ENCODE data around the gene SESTD1. TPM values are rescaled to one million over a fixed set of nuclear protein-coding genes. Genes with fewer than 3 reads are reported as not detected.

The SESTD1 gene
- total and polyA plus RNA-seq, 2 of the 4 experiments (the other 2 are of a cell fraction) = 8.4 to 12.7 TPM

DNA sequence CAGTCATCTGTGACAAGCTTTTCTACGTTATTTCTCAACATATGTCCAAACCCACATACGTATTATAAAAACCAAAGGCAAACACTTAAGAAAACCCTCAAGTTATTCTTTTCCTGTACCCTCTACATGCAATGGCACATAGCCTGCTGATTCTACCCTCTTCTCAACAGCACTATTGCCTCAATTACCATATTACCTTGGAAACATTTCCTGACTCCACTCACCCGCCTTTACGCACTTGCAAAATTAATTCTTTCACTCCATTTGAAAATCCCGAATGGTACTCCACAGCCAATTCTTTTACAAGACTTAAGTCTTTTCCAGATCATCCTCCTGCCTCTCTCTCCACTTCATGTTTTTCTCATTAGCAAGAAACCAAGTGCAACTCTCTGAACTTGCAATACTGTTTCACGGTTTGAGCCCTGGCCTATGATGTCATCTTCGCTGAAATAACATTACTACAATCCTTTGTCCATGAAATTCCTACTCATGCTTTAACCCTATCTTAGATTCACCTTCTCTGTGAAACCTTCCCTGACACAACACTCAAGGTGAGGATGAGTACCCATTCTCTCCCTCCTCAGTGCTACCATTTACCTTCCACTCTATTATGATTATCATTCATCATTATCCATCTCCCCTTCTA lies 29.0 kb downstream of the SESTD1 start:
- Histone ChIP-seq H3K56ac (ENCODE audit: extremely low read depth, insufficient read depth, low read length) (no peak overlapping the region), H3K23ac (ENCODE audit: low read depth, low read length) (no peak overlapping the region), H3K27ac (ENCODE audit: insufficient read depth, low read length) (no peak overlapping the region), H3K9me3 (ENCODE audit: control insufficient read depth, insufficient read depth, low read length) (no peaks in the 10 kb centered on the region), H2BK20ac (ENCODE audit: low read depth, low read length) (no peak overlapping the region), H3K79me1 (ENCODE audit: low read depth in 1 of 2, low read length in 2 of 2) (peaks cover 18 to 43% of the 10 kb centered on the region in 2 experiments), H3K9me1 (ENCODE audit: insufficient read depth, low read length) (peaks cover 5% of the 10 kb centered on the region), H2AFZ (replicated peaks; ENCODE audit: low read length, poor library complexity) (no peak overlapping the region), H3K18ac (ENCODE audit: low read depth, low read length) (no peak overlapping the region), H3K4me2 (ENCODE audit: low read depth, low read length) (no peak overlapping the region), H2AK5ac (ENCODE audit: low read depth, low read length) (no peak overlapping the region), H3K4me3 (ENCODE audit: insufficient read depth, low read depth, low read length) (no peak overlapping the region), H3K4ac (ENCODE audit: low read depth, low read length) (no peak overlapping the region), H3K4me1 (ENCODE audit: control insufficient read depth, insufficient read depth, low read length) (peaks cover 2% of the 10 kb centered on the region), H3K9ac (ENCODE audit: low read depth, low read length) (no peak overlapping the region), H2BK15ac (ENCODE audit: low read depth, low read length) (no peak overlapping the region), H2BK120ac (ENCODE audit: low read depth, low read length) (no peak overlapping the region), H2BK5ac (ENCODE audit: low read depth, low read length, poor library complexity, severe bottlenecking) (no peak overlapping the region), H4K20me1 (ENCODE audit: insufficient read depth, low read length) (peaks cover 5% of the 10 kb centered on the region; the same call in 1 of the 2 replicates), H3K27me3 (ENCODE audit: control insufficient read depth, insufficient read depth, low read length) (no peaks in the 10 kb centered on the region), H4K8ac (ENCODE audit: low read depth in 2 of 2, low read length in 2 of 2) (no peak overlapping the region), H2AK9ac (replicated peaks; ENCODE audit: low read depth, low read length, poor library complexity) (no peak overlapping the region), H4K5ac (ENCODE audit: low read depth, low read length) (no peak overlapping the region), H4K91ac (ENCODE audit: insufficient read depth, low read depth, low read length) (no peak overlapping the region), H3K36me3 (ENCODE audit: control insufficient read depth, insufficient read depth, low read length) (0 out of 2 replicates have a peak, but pooled peaks cover 2% of the 10 kb centered on the region), H3K14ac (replicated peaks; ENCODE audit: low read depth, low read length) (no peak overlapping the region)
- no peak for TF ChIP-seq RAD21 (IDR thresholded peaks at IDR 0.05; ENCODE audit: low read length)
- TF ChIP-seq MXI1 (IDR thresholded peaks at IDR 0.05; ENCODE audit: borderline replicate concordance, low read depth, low read length) = no peak
- no peak for TF ChIP-seq NFE2L2 (IDR thresholded peaks at IDR 0.05; ENCODE audit: low read depth, low read length)
- no peak for TF ChIP-seq RCOR1 (IDR thresholded peaks at IDR 0.05; ENCODE audit: insufficient replicate concordance, low read length)
- TF ChIP-seq USF2 (IDR thresholded peaks at IDR 0.05; ENCODE audit: low read depth, low read length) = no peak
- intact Hi-C loops (cut with micrococcal nuclease) = no loop called here
- POLR2A ChIA-PET (ENCODE audit: unreplicated experiment) = no interaction called here
- dilution Hi-C loops (cut with HindIII; ENCODE audit: low sequenced_read_pairs, unreplicated experiment) = no loop called here
- peak; percentile 40 for DNase-seq
- 92% methylated on average over 4 of the region's 7 CpGs; no CpG with 5 or more reads in 1 of the 2 experiments for WGBS, 2 experiments (ENCODE audit: extremely low coverage in 2 of 2, insufficient read length in 1 of 2)
- in situ Hi-C loops (cut with MboI; ENCODE audit: low sequenced_read_pairs) = no loop called here
- CTCF ChIA-PET = interaction anchor here (0.6 kb wide), 1 partner anchor 655 kb away, joined by 4 read pairs; no protein-coding TSS in a partner anchor
- no peak for ATAC-seq (ENCODE audit: low read depth)
- BruUV-seq (replicated peaks) = no TSS peak
